UCSD-AML1 (cell line): ENCODE measurements around the gene EML6.
"Not testable (repeated sequence)": the region's sequence is repeated elsewhere in the genome, so short reads cannot be mapped to it uniquely, and the experiment has no call there.

Experiments used
- DNase-seq: peaks from one replicate; lab custom pipeline; 2025; ENCODE audit not compliant: unreplicated experiment; lab: John Stamatoyannopoulos, UW

The EML6 gene

DNA sequence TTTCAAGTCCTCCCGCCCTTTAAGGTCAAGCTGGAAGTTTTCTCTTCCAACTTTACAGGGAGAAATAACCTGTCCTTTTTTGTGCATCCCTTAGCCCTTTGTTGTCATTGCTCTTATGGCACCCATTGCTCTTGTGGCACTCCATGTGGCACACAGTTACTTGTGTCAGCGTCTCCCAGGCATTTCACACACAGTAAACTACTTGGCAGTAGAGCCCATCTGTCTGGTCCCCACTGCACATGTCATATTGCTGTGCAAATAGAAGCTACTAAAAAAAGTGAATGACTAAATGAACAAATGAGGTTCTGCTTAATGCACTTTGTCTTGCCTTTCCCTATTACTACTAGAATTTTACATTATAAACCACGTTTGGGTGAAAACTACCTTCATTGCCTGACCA is 149.3 kb downstream of the EML6 start:
- no peak for DNase-seq

GRCh38 chr2:54873236-54873635 is 149.8 kb downstream of the EML6 start:
- DNase-seq, result not testable (repeated sequence)

DNA sequence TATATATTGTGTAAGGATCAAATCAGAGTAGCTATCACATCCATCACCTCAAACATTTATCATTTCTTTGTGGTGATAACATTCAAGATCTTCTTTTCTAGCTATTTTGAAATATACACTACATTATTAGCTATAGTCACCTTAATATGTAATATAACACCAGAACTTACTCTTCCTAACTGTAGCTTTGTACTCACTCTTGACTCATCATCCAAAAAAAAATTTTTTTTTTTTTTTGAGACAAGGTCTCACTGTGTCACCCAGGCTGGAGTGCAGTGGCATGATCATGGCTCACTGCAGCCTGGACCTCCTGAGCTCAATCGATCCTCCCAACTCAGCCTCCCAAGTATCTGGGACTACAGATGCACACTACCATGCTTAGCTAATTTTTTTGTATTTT is 153.3 kb downstream of the EML6 start:
- no peak for DNase-seq

DNA sequence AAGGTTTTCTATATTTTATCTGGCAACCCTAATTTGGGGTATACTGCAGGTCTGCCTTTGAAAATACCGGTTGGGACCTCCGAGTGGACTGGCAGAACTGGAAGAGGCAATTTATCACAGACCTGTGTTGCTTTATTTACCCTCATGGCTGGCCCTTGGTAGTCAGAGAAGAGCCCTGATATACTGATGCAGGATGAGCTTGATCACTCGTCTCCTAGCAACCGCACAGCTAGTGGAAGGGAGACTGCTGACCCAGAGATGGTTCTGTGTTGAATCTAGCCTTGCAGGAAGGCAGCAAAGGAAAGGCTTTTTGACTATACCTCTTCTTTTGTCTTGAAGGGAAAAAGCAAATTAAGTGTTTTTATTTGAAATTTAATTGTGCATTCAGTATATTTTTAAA is 154.7 kb downstream of the EML6 start:
- no peak for DNase-seq

GRCh38 chr2:54879032-54879431 is 155.6 kb downstream of the EML6 start:
- no peak for DNase-seq

GRCh38 chr2:54879598-54880332 is 156.3 kb downstream of the EML6 start:
- no peak for DNase-seq

DNA sequence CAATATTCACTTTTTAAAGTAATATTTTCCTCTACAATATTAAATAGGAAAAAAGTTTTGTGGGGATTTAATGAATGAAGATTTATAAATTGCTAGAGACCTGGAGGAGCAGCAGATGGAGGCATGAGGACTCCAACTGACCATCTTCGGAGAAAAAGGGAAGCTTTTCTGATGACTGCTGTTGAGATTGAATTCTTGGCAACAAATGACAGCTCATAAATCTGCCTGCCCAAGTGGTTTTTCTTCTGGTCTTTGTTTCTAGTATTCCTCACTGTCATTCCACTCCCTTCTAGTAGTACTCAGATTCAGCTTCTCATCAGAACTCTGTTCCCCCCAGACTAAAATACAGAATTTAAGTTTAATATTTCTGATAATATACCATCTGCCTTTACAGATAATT is 157.0 kb downstream of the EML6 start:
- DNase-seq, result no peak

DNA sequence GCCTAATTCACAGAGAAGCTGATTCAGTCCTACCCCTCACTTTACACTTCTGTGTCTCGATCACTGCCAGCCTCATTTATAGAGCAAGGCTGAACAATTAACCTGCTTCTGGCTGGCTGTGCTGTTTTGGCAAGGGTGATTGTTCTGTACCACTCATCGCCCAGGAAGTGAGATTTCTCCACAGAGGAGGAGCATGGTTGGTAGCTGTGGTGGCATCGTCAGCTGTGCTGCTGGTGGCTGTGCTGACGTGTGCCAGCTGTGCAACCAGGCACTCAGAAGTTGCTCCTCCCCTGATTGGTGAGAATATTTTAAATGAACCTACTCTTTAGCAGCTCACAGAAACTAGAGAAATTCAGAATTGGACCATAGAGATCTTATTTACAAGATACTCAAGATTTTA is 158.3 kb downstream of the EML6 start:
- no peak for DNase-seq

GRCh38 chr2:54885891-54886290 is 162.4 kb downstream of the EML6 start:
- DNase-seq, result no peak

GRCh38 chr2:54887850-54888545 is 164.5 kb downstream of the EML6 start:
- no peak for DNase-seq

GRCh38 chr2:54889053-54889452 is 165.6 kb downstream of the EML6 start:
- DNase-seq, result no peak

GRCh38 chr2:54891909-54892308 is 168.4 kb downstream of the EML6 start:
- no peak for DNase-seq

GRCh38 chr2:54894467-54894866 is 171.0 kb downstream of the EML6 start:
- no peak for DNase-seq

DNA sequence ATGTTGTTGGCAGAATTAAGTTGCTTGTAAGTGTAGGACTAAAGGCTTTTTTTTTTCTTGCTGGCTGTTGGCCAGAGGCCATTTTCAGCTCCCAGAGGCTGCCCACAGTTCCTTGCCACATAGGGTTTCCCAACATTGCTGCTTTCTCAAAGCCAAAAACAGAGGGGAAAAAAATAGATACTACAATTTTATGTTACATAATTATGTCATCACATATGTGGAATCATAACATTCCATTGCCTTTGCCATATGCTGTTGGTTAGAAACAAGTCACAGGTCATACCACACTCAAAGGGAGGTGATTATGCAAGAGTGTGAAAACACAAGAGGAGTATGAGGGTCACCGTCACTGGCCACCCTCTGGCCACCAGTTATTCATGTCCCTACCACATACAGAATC is 172.3 kb downstream of the EML6 start:
- DNase-seq, result no peak

GRCh38 chr2:54897420-54898310 is 174.2 kb downstream of the EML6 start:
- DNase-seq, result no peak

GRCh38 chr2:54898456-54899226 is 175.2 kb downstream of the EML6 start:
- DNase-seq, result no peak

DNA sequence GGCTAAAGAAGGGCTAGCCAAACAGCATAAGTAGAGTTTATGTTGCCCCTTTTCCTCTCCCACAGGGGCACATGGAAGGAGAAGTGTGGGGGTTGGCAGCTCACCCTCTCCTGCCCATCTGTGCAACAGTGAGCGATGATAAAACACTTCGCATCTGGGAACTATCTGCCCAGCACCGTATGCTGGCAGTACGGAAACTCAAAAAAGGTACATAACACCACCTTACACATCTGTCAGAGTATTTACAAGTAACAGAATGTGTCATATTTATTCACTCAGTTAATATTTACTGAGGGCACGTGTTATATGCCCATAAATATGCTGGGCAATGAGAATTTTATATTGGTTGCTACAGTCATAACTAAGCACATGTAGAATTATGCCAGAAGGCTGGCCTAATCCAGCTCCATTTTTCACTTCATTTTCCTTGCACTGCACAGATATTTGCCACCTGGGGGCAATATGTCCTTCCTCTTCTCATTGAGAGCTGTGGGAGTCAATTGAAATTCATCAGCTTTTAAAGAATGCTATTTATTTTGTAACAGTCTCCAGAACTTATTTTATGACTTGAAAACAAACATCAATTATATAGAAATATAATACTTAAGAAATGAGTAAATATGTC is 176.2 kb downstream of the EML6 start:
- no peak for DNase-seq

DNA sequence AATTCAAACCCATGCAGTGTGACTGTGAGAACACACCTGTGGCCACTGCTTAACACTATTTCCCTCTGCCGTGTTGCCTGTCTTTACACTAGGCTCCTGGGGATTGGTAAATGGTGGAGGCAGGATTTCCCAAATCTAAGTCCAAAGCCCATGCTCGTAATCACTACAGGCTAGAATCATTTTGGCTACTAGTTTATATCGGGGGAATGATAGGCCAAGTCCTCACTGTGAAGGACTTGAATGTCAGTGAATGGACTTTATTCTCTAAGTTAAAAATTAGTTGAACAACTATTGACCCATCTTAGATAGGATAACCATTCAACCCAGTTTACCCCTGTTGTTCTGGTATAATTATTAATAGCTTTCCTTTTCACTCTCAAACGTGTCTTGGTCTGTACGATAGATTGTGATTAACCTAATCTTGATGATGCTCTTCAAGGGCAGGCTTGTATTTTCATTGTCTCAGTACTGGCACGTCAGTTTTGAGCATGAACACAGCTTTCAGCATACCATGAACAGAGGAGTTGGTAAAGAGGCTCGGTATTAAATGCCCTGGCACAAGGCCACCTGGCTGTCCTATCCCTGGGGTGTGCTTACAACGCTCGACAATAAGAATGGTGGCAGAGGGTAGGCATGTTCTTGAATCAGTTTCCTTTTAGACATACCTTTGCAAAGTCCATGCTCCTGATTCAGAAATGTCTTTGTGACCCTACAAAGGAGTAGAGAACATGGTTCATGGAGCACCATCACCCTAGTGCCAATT is 177.9 kb downstream of the EML6 start:
- DNase-seq, result no peak

DNA sequence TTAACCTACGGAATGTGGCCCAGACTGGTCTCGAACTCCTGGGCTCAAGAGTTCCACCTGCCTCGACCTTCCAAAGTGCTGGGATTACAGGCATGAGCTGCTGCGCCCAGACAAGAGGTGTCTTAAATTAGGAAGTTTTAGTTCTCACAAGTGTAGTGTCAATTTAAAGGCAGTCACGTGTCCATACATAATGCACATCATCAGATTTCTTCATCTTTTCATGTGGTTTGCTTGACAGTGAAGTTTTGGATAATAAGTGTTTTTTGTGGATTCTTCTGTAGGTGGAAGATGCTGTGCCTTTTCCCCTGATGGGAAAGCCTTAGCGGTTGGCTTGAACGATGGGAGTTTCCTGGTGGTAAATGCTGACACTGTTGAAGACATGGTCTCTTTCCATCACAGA is 179.3 kb downstream of the EML6 start:
- DNase-seq, result no peak
